KMS-11 (cell line): ENCODE measurements around the gene TET3.

Experiments
- H2AFZ ChIP-seq: fragments of 200-600 bp; sonication (generic); 2 replicates; pipeline ENCODE4 v1.6.1; 2016; ENCODE audit warnings: antibody characterized with exemption, mixed run types, low read depth
- H3K27ac ChIP-seq: fragments of 200-600 bp; sonication (generic); 2 replicates; pipeline ENCODE4 v1.6.1; 2016; ENCODE audit warnings: mild to moderate bottlenecking, mixed run types
- H3K27me3 ChIP-seq: fragments of 200-600 bp; sonication (generic); 2 replicates; pipeline ENCODE4 v1.6.1; 2017; ENCODE audit warnings: mild to moderate bottlenecking, low read depth, mixed run types, moderate library complexity; ENCODE audit not compliant: insufficient read depth
- H3K36me3 ChIP-seq: fragments of 200-600 bp; sonication (generic); 2 replicates; pipeline ENCODE4 v1.6.1; 2017; ENCODE audit warnings: mild to moderate bottlenecking, mixed run types; ENCODE audit not compliant: insufficient read depth
- H3K4me1 ChIP-seq: fragments of 200-600 bp; sonication (generic); 2 replicates; pipeline ENCODE4 v1.6.1; 2016; ENCODE audit warnings: mild to moderate bottlenecking, low read depth, mixed run types; ENCODE audit not compliant: poor library complexity, severe bottlenecking
- H3K4me2 ChIP-seq: fragments of 200-600 bp; sonication (generic); 2 replicates; pipeline ENCODE4 v1.7.0; 2016; ENCODE audit warnings: mild to moderate bottlenecking, mixed run types
- H3K4me3 ChIP-seq: fragments of 200-600 bp; sonication (generic); IDR thresholded peaks from 2 replicates; pipeline ENCODE4 v1.6.1; 2017; ENCODE audit warnings: low read depth, low read length, mixed read lengths; ENCODE audit not compliant: insufficient read depth
- H3K79me2 ChIP-seq: fragments of 200-600 bp; sonication (generic); 2 replicates; pipeline ENCODE4 v1.6.1; 2016; ENCODE audit warnings: low read depth, mixed run types; ENCODE audit not compliant: insufficient read depth
- H3K9ac ChIP-seq: fragments of 200-600 bp; sonication (generic); 2 replicates; pipeline ENCODE4 v1.6.1; 2016; ENCODE audit warnings: mild to moderate bottlenecking, mixed run types
- H4K20me1 ChIP-seq: fragments of 200-600 bp; sonication (generic); 2 replicates; pipeline ENCODE4 v1.6.1; 2016; ENCODE audit warnings: mild to moderate bottlenecking, mixed run types; ENCODE audit not compliant: insufficient read depth
- CTCF ChIP-seq: fragments of 200-600 bp; sonication (generic); conservative IDR thresholded peaks from 2 replicates; pipeline ENCODE4 v1.6.1; 2017; ENCODE audit warnings: low read depth, mild to moderate bottlenecking, antibody characterized with exemption, low read length, moderate library complexity, mixed read lengths

TET3 gene

GRCh38 chr2:73994178-73994831, 9.6 kb downstream of the TET3 start:
- no peaks in the 10 kb centered on the region for H3K27me3 ChIP-seq
- no peak overlapping the region for H3K4me3 ChIP-seq
- no peaks in the 10 kb centered on the region for H3K4me1 ChIP-seq
- no peak overlapping the region for H3K9ac ChIP-seq
- TF ChIP-seq CTCF: no peak
- H3K27ac ChIP-seq: no peak overlapping the region
- H3K79me2 ChIP-seq: peaks cover 83% of the 10 kb centered on the region
- H2AFZ ChIP-seq: no peak overlapping the region
- H4K20me1 ChIP-seq: peaks cover 13% of the 10 kb centered on the region; the same call in 1 of the 2 replicates
- no peak overlapping the region for H3K4me2 ChIP-seq
- no peaks in the 10 kb centered on the region for H3K36me3 ChIP-seq

- H3K27me3 ChIP-seq: no peaks in the 10 kb centered on the region
- H3K4me3 ChIP-seq: no peak overlapping the region
- no peaks in the 10 kb centered on the region for H3K36me3 ChIP-seq
- TF ChIP-seq CTCF: no peak
- H4K20me1 ChIP-seq: peaks cover 22% of the 10 kb centered on the region; the same call in 1 of the 2 replicates
- H3K9ac ChIP-seq: no peak overlapping the region
- no peak overlapping the region for H2AFZ ChIP-seq
- peaks cover 77% of the 10 kb centered on the region; the same call in 1 of the 2 replicates for H3K79me2 ChIP-seq
- H3K4me2 ChIP-seq: no peak overlapping the region
- peaks cover 5% of the 10 kb centered on the region for H3K4me1 ChIP-seq
- no peak overlapping the region for H3K27ac ChIP-seq
Observed at GRCh38 chr2:73995810-73996209, 11.1 kb downstream of the TET3 start.

DNA sequence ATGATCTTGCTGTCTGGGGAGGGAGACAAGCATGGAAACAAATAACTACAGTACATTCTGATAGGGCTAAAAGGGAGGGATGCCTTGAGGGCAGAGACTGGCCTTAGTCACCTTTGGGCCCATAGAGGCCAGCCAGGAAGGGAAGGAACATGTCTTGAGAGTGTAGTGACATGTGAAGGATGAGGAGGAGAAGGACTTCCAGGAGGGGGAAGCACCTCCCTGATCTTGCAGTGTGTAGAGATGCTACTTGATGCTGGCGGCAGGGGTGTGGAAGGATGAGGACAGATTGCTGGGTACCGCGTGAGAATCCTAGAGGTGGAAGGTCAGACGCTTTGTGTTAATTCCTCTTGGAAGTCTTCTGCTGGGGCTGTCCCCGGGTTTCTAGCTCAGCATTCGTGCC, 13.1 kb downstream of the TET3 start:
- H3K9ac ChIP-seq: no peak overlapping the region
- peaks cover 18% of the 10 kb centered on the region for H3K4me1 ChIP-seq
- peaks cover 36% of the 10 kb centered on the region for H4K20me1 ChIP-seq
- TF ChIP-seq CTCF: no peak
- no peaks in the 10 kb centered on the region for H3K27me3 ChIP-seq
- H3K27ac ChIP-seq: no peak overlapping the region
- peaks cover 64% of the 10 kb centered on the region; the same call in 1 of the 2 replicates for H3K79me2 ChIP-seq
- H3K4me2 ChIP-seq: no peak overlapping the region
- no peaks in the 10 kb centered on the region for H3K36me3 ChIP-seq
- no peak overlapping the region for H3K4me3 ChIP-seq
- no peak overlapping the region for H2AFZ ChIP-seq

- H3K27ac ChIP-seq: no peak overlapping the region
- no peak overlapping the region for H3K4me2 ChIP-seq
- H3K79me2 ChIP-seq: peaks cover 57% of the 10 kb centered on the region; the same call in 1 of the 2 replicates
- no peaks in the 10 kb centered on the region for H3K36me3 ChIP-seq
- H3K9ac ChIP-seq: no peak overlapping the region
- peaks cover 22% of the 10 kb centered on the region for H3K4me1 ChIP-seq
- H2AFZ ChIP-seq: no peak overlapping the region
- TF ChIP-seq CTCF: no peak
- peaks cover 40% of the 10 kb centered on the region for H4K20me1 ChIP-seq
- no peaks in the 10 kb centered on the region for H3K27me3 ChIP-seq
- no peak overlapping the region for H3K4me3 ChIP-seq
Observed at GRCh38 chr2:73998451-73998850, 13.7 kb downstream of the TET3 start.
